SK-N-SH (cell line): Measurements from ENCODE around the gene CDK8. TPM values are rescaled to one million over a fixed set of nuclear protein-coding genes. Genes with fewer than 3 reads are reported as not detected.

Experiments used
- CTCF ChIA-PET: fragments of 300-600, 350-600 bp; formaldehyde crosslinking; extraction: SDS; loops from one replicate; lab custom pipeline; 2021; lab: Yijun Ruan, JAX
- POLR2A ChIA-PET: fragments of 350-600 bp; sonication (Branson Sonifier 250); formaldehyde crosslinking; extraction: SDS; loops from one replicate; lab custom pipeline; 2020; ENCODE audit warnings: antibody characterized with exemption, inconsistent platforms; lab: Yijun Ruan, JAX
- DNase-seq: peaks from one replicate; pipeline ENCODE4 v3.0.0; 2012
- H2AFZ ChIP-seq: fragments of 200-600 bp; sonication (generic); 2 replicates; pipeline ENCODE4 v1.8.1; 2016; ENCODE audit warnings: antibody characterized with exemption, mild to moderate bottlenecking, low read depth
- H3F3A ChIP-seq: fragments of 200-600 bp; sonication (generic); replicated peaks from 2 replicates; pipeline ENCODE3; 2016; ENCODE audit warnings: antibody characterized with exemption, mild to moderate bottlenecking; ENCODE audit not compliant: insufficient read depth
- H3K27ac ChIP-seq, 2 experiments: fragments of 200-500 bp in 1 of 2; fragments of 200-600 bp in 1 of 2; sonication (Bioruptor generic) in 1 of 2; sonication (generic), shearing (Covaris generic) in 1 of 2; 2 replicates each; pipeline versions ENCODE4 v1.5.1 to v1.6.1; 2014 to 2016; ENCODE audit warnings: low read depth in 2 of 2, inconsistent platforms in 1 of 2, low read length in 1 of 2, mild to moderate bottlenecking in 1 of 2, mixed read lengths in 1 of 2
- H3K27me3 ChIP-seq: fragments of 200-600 bp; sonication (generic), shearing (Covaris generic); 2 replicates; pipeline ENCODE4 v1.6.1; 2016; ENCODE audit warnings: mixed run types; ENCODE audit not compliant: insufficient read depth
- H3K36me3 ChIP-seq, 2 experiments: fragments of 200-500 bp in 1 of 2; fragments of 200-600 bp in 1 of 2; sonication (Bioruptor generic) in 1 of 2; sonication (generic) in 1 of 2; replicated peaks in 1 of 2; 2 replicates each; pipeline versions ENCODE3 to v1.5.1; 2014 to 2016; ENCODE audit warnings: low read length in 1 of 2, mild to moderate bottlenecking in 1 of 2; ENCODE audit not compliant: insufficient read depth in 2 of 2, control insufficient read depth in 1 of 2
- H3K4me1 ChIP-seq, 2 experiments: fragments of 200-500 bp in 1 of 2; fragments of 200-600 bp in 1 of 2; sonication (Bioruptor generic) in 1 of 2; sonication (generic), shearing (Covaris generic) in 1 of 2; 2 replicates each; pipeline versions ENCODE4 v1.5.1 to v1.6.1; 2014 to 2016; ENCODE audit warnings: low read depth in 1 of 2, low read length in 1 of 2, mixed run types in 1 of 2; ENCODE audit not compliant: insufficient read depth in 2 of 2, control insufficient read depth in 1 of 2
- H3K4me2 ChIP-seq: fragments of 200-600 bp; sonication (generic), shearing (Covaris generic); 2 replicates; pipeline ENCODE4 v1.6.1; 2017; ENCODE audit warnings: mixed run types
- H3K4me3 ChIP-seq, 2 experiments: fragments of 200-500 bp in 1 of 2; fragments of 200-600 bp in 1 of 2; sonication (Bioruptor generic) in 1 of 2; sonication (generic), shearing (Covaris generic) in 1 of 2; 2 replicates each; pipeline versions ENCODE4 v1.5.1 to v1.8.1; 2014 to 2016; ENCODE audit warnings: low read depth in 2 of 2, inconsistent platforms in 1 of 2, low read length in 1 of 2, mild to moderate bottlenecking in 1 of 2, mixed read lengths in 1 of 2, moderate library complexity in 1 of 2
- H3K79me2 ChIP-seq: fragments of 200-600 bp; sonication (generic); 2 replicates; pipeline ENCODE4 v1.8.1; 2017; ENCODE audit warnings: mild to moderate bottlenecking; ENCODE audit not compliant: insufficient read depth
- H3K9ac ChIP-seq: fragments of 200-600 bp; sonication (generic); 2 replicates; pipeline ENCODE4 v1.6.1; 2017; ENCODE audit warnings: mixed run types
- H3K9me2 ChIP-seq: fragments of 200-600 bp; sonication (generic); 2 replicates; pipeline ENCODE4 v1.6.1; 2017; ENCODE audit warnings: mixed run types
- H3K9me3 ChIP-seq: fragments of 200-600 bp; sonication (generic); 2 replicates; pipeline ENCODE4 v1.6.1; 2017; ENCODE audit warnings: mixed run types, mild to moderate bottlenecking, moderate library complexity
- H4K20me1 ChIP-seq: fragments of 200-600 bp; sonication (generic); 2 replicates; pipeline ENCODE4 v1.6.1; 2017; ENCODE audit warnings: mild to moderate bottlenecking, mixed run types; ENCODE audit not compliant: insufficient read depth
- CHD2 ChIP-seq: fragments of 150-350 bp; IDR thresholded peaks from 2 replicates; pipeline ENCODE4 v1.6.1; 2018; ENCODE audit warnings: low read length; ENCODE audit not compliant: partially characterized antibody
- EZH2phosphoT487 ChIP-seq: fragments of 200-600 bp; sonication (generic); IDR thresholded peaks from 2 replicates; pipeline ENCODE4 v1.6.1; 2017; ENCODE audit warnings: low read depth, mixed run types, mild to moderate bottlenecking, antibody characterized with exemption, moderate library complexity, borderline replicate concordance
- FOSL2 ChIP-seq: IDR thresholded peaks from 2 replicates; pipeline ENCODE4 v1.4.0; 2012; ENCODE audit warnings: low read depth, mild to moderate bottlenecking, moderate library complexity, borderline replicate concordance
- FOXJ3 ChIP-seq: sonication (generic); formaldehyde crosslinking; IDR thresholded peaks from 2 replicates; pipeline ENCODE4 v1.5.1; 2020; ENCODE audit warnings: mild to moderate bottlenecking, missing genetic modification reagents
- FOXM1 ChIP-seq: IDR thresholded peaks from 2 replicates; pipeline ENCODE4 v1.4.0; 2012; ENCODE audit warnings: low read depth, mild to moderate bottlenecking
- GABPA ChIP-seq: IDR thresholded peaks from 2 replicates; pipeline ENCODE4 v1.4.0; 2012; ENCODE audit warnings: low read depth, mild to moderate bottlenecking
- GATA2 ChIP-seq: sonication (generic); formaldehyde crosslinking; IDR thresholded peaks from 2 replicates; pipeline ENCODE4 v1.5.0; 2020; ENCODE audit warnings: mild to moderate bottlenecking, missing genetic modification reagents
- MEF2A ChIP-seq: IDR thresholded peaks from 2 replicates; pipeline ENCODE4 v1.4.0; 2012; ENCODE audit warnings: low read depth, borderline replicate concordance
- MXI1 ChIP-seq: IDR thresholded peaks from 2 replicates; pipeline ENCODE4 v1.6.1; 2012; ENCODE audit warnings: mild to moderate bottlenecking, low read depth, low read length, improper control_type of control experiment
- NRF1 ChIP-seq: IDR thresholded peaks from 2 replicates; pipeline ENCODE4 v1.6.1; 2012; ENCODE audit warnings: low read depth, mild to moderate bottlenecking, low read length
- RAD21 ChIP-seq: IDR thresholded peaks from 2 replicates; pipeline ENCODE4 v1.6.1; 2012; ENCODE audit warnings: mild to moderate bottlenecking, low read length
- RCOR1 ChIP-seq: fragments of 150-350 bp; IDR thresholded peaks from 2 replicates; pipeline ENCODE4 v1.6.1; 2017; ENCODE audit warnings: antibody characterized with exemption, low read length
- RFX5 ChIP-seq: IDR thresholded peaks from 2 replicates; pipeline ENCODE4 v1.6.1; 2012; ENCODE audit warnings: mild to moderate bottlenecking, improper control_type of control experiment, low read length
- RXRA ChIP-seq: IDR thresholded peaks from 2 replicates; pipeline ENCODE4 v1.4.0; 2012; ENCODE audit warnings: low read depth, mild to moderate bottlenecking, borderline replicate concordance
- SIN3A ChIP-seq: IDR thresholded peaks from 2 replicates; pipeline ENCODE4 v1.6.1; 2012; ENCODE audit warnings: low read depth, mild to moderate bottlenecking, low read length, moderate library complexity, borderline replicate concordance
- SMC3 ChIP-seq: IDR thresholded peaks from 2 replicates; pipeline ENCODE4 v1.6.1; 2012; ENCODE audit warnings: low read depth, low read length, improper control_type of control experiment
- WGBS: methylation state at CpG from one replicate; pipeline ENCODE4 v1.1.6; 2017; ENCODE audit warnings: low lambda C conversion rate; 5-methylcytosine and 5-hydroxymethylcytosine counted together
- polyA plus RNA-seq, 3 experiments: library from polyadenylated mRNA; depleted of rRNA; stranded (reverse); fragments of >200 nt; gene quantifications; 2 replicates each; pipeline ENCODE4 v1.2.3, GENCODE V29; 2012
- TF ChIP-seq, protein P1 (sequence below): IDR thresholded peaks from 2 replicates; pipeline ENCODE4 v1.4.0; 2012; ENCODE audit warnings: low read depth, borderline replicate concordance
- TF ChIP-seq, protein P2 (sequence below): IDR thresholded peaks from 2 replicates; pipeline ENCODE4; 2012
- TF ChIP-seq, protein P3 (sequence below): IDR thresholded peaks from 2 replicates; pipeline ENCODE4 v1.6.1; 2012; ENCODE audit warnings: mild to moderate bottlenecking, low read depth, low read length, moderate library complexity
- TF ChIP-seq, protein P4 (sequence below): fragments of 200-600 bp; sonication (generic); IDR thresholded peaks from 2 replicates; pipeline ENCODE4 v1.6.1; 2017; ENCODE audit warnings: antibody characterized with exemption, mild to moderate bottlenecking, moderate library complexity

CDK8 gene
- polyA plus RNA-seq, 1 of the 3 experiments (the other 2 are of a cell fraction): 10.1 TPM

DNA sequence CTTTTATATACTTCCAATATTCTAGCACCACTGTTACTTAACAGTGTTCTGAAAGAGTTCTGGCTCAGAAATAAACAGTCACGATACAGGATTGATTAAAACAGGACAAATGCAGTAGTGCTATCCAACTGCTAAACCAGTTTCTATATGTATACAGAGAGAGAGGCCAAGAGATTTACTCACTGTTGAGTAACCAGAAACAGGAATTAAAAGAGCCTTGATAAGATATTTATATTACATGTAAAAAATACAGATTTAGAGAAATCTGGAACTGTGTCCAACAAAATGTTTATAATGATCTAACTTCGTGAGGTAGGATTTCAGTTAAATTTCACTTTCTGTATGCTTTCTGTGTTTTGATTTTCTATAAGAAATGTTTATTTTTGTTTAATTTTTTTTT is 116.6 kb downstream of the CDK8 start:
- Histone ChIP-seq H3F3A (peaks cover 4% of the 10 kb centered on the region), H4K20me1 (no peaks in the 10 kb centered on the region), H3K27me3 (no peaks in the 10 kb centered on the region), H3K27ac (no peak overlapping the region), H2AFZ (no peak overlapping the region), H3K4me1 (no peaks in the 10 kb centered on the region), H3K9me3 (no peaks in the 10 kb centered on the region), H3K4me3 (no peak overlapping the region), H3K79me2 (no peaks in the 10 kb centered on the region; the same call in 1 of the 2 replicates), H3K36me3 (peaks cover 0 to 14% of the 10 kb centered on the region in 2 experiments), H3K9ac (no peak overlapping the region), H3K4me2 (no peak overlapping the region), H3K9me2 (no peaks in the 10 kb centered on the region)
- TF ChIP-seq NRF1 (no peak), FOXJ3 (CRISPR knock-in tag) (no peak), MXI1 (no peak), RFX5 (no peak), GATA2 (CRISPR knock-in tag) (no peak), FOSL2 (no peak), CHD2 (no peak), MEF2A (no peak), RCOR1 (no peak), RXRA (no peak), FOXM1 (no peak), SMC3 (no peak), RAD21 (no peak), SIN3A (no peak), EZH2phosphoT487 (no peak), GABPA (no peak)
- TF ChIP-seq, protein P1, sequence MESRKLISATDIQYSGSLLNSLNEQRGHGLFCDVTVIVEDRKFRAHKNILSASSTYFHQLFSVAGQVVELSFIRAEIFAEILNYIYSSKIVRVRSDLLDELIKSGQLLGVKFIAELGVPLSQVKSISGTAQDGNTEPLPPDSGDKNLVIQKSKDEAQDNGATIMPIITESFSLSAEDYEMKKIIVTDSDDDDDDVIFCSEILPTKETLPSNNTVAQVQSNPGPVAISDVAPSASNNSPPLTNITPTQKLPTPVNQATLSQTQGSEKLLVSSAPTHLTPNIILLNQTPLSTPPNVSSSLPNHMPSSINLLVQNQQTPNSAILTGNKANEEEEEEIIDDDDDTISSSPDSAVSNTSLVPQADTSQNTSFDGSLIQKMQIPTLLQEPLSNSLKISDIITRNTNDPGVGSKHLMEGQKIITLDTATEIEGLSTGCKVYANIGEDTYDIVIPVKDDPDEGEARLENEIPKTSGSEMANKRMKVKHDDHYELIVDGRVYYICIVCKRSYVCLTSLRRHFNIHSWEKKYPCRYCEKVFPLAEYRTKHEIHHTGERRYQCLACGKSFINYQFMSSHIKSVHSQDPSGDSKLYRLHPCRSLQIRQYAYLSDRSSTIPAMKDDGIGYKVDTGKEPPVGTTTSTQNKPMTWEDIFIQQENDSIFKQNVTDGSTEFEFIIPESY: no peak
- TF ChIP-seq, protein P2, sequence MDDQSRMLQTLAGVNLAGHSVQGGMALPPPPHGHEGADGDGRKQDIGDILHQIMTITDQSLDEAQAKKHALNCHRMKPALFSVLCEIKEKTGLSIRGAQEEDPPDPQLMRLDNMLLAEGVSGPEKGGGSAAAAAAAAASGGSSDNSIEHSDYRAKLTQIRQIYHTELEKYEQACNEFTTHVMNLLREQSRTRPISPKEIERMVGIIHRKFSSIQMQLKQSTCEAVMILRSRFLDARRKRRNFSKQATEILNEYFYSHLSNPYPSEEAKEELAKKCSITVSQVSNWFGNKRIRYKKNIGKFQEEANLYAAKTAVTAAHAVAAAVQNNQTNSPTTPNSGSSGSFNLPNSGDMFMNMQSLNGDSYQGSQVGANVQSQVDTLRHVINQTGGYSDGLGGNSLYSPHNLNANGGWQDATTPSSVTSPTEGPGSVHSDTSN: no peak
- TF ChIP-seq, protein P3, sequence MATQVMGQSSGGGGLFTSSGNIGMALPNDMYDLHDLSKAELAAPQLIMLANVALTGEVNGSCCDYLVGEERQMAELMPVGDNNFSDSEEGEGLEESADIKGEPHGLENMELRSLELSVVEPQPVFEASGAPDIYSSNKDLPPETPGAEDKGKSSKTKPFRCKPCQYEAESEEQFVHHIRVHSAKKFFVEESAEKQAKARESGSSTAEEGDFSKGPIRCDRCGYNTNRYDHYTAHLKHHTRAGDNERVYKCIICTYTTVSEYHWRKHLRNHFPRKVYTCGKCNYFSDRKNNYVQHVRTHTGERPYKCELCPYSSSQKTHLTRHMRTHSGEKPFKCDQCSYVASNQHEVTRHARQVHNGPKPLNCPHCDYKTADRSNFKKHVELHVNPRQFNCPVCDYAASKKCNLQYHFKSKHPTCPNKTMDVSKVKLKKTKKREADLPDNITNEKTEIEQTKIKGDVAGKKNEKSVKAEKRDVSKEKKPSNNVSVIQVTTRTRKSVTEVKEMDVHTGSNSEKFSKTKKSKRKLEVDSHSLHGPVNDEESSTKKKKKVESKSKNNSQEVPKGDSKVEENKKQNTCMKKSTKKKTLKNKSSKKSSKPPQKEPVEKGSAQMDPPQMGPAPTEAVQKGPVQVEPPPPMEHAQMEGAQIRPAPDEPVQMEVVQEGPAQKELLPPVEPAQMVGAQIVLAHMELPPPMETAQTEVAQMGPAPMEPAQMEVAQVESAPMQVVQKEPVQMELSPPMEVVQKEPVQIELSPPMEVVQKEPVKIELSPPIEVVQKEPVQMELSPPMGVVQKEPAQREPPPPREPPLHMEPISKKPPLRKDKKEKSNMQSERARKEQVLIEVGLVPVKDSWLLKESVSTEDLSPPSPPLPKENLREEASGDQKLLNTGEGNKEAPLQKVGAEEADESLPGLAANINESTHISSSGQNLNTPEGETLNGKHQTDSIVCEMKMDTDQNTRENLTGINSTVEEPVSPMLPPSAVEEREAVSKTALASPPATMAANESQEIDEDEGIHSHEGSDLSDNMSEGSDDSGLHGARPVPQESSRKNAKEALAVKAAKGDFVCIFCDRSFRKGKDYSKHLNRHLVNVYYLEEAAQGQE: no peak
- TF ChIP-seq, protein P4, sequence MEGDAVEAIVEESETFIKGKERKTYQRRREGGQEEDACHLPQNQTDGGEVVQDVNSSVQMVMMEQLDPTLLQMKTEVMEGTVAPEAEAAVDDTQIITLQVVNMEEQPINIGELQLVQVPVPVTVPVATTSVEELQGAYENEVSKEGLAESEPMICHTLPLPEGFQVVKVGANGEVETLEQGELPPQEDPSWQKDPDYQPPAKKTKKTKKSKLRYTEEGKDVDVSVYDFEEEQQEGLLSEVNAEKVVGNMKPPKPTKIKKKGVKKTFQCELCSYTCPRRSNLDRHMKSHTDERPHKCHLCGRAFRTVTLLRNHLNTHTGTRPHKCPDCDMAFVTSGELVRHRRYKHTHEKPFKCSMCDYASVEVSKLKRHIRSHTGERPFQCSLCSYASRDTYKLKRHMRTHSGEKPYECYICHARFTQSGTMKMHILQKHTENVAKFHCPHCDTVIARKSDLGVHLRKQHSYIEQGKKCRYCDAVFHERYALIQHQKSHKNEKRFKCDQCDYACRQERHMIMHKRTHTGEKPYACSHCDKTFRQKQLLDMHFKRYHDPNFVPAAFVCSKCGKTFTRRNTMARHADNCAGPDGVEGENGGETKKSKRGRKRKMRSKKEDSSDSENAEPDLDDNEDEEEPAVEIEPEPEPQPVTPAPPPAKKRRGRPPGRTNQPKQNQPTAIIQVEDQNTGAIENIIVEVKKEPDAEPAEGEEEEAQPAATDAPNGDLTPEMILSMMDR: no peak
- WGBS: 93% methylated on average over 2 of the region's 2 CpGs
- CTCF ChIA-PET: no interaction called here
- POLR2A ChIA-PET: no interaction called here
- DNase-seq: no peak
